ENCODE measurements around the gene AFP. TPM values are rescaled to one million over a fixed set of nuclear protein-coding genes. Genes with fewer than 3 reads are reported as not detected.

The AFP gene
- total RNA-seq, 1 experiment from 2014 or later = 4.9 TPM

DNA sequence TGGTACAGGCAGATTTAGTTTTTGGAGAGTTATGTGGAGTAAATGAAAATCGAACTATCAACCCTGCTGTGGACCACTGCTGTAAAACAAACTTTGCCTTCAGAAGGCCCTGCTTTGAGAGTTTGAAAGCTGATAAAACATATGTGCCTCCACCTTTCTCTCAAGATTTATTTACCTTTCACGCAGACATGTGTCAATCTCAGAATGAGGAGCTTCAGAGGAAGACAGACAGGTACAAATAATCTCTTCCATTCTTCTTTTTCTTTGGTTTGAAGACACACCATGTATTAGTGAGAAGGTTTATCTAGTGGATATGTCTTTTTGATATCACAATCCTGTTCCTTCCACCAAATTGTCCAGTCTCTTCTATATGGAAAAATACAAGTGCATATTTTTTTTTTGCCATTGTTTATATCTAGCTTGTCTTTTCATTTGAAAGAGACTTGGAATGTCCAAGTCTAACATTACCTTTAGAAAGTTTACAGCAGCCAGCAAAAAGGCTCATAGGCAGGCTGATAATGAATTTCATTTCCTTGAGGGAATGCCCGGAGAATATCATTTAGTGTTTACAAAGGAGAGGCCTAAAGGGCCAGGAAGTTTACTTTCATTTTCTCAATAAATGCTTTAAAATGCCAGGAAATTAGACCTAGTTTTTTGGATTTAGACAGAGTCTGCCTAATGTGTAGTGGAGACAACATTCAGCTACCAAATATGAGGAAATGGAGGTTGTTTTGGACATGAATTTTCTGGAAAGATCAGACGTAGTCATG lies 64.2 kb downstream of the AFP start:
- Histone ChIP-seq H3K56ac (ENCODE audit: insufficient read length, low read depth, low read length) (no peak overlapping the region), H4K8ac (replicated peaks; ENCODE audit: insufficient read length, low read depth, low read length) (no peak overlapping the region), H3K9ac (ENCODE audit: extremely low read depth, insufficient read length, low read length) (no peak overlapping the region), H2BK15ac (ENCODE audit: low read depth, low read length) (no peak overlapping the region), H2AFZ (ENCODE audit: low read length) (no peak overlapping the region), H3K79me2 (ENCODE audit: insufficient read depth, low read length) (no peaks in the 10 kb centered on the region), H3K18ac (ENCODE audit: insufficient read length, low read depth, low read length) (no peak overlapping the region), H4K20me1 (ENCODE audit: control insufficient read depth, insufficient read depth, insufficient read length) (no peaks in the 10 kb centered on the region), H4K5ac (ENCODE audit: insufficient read length, low read depth, low read length) (no peak overlapping the region), H3K14ac (ENCODE audit: insufficient read depth, low read length) (no peak overlapping the region), H3K4me2 (ENCODE audit: insufficient read depth, insufficient read length, low read length) (no peak overlapping the region), H3K4ac (ENCODE audit: low read depth, low read length) (no peak overlapping the region), H2AK5ac (ENCODE audit: insufficient read length, low read length) (no peak overlapping the region), H2BK20ac (ENCODE audit: low read depth, low read length, poor library complexity, severe bottlenecking) (no peak overlapping the region), H2BK120ac (ENCODE audit: low read depth, low read length, poor library complexity, severe bottlenecking) (no peak overlapping the region), H2BK12ac (ENCODE audit: insufficient read length, low read depth, low read length) (no peak overlapping the region), H3K4me1 (ENCODE audit: insufficient read depth, low read length) (no peaks in the 10 kb centered on the region), H3K27me3 (ENCODE audit: insufficient read depth, low read length) (no peaks in the 10 kb centered on the region), H3T11ph (ENCODE audit: low read length) (no peak overlapping the region), H3K79me1 (ENCODE audit: insufficient read depth, low read depth, low read length, poor library complexity, severe bottlenecking) (no peaks in the 10 kb centered on the region), H4K91ac (ENCODE audit: insufficient read length, low read depth, low read length) (no peak overlapping the region), H3K23ac (ENCODE audit: insufficient read length, low read depth, low read length) (no peak overlapping the region), H2BK5ac (ENCODE audit: insufficient read length, low read length) (no peak overlapping the region), H3K9me3 (ENCODE audit: control insufficient read depth, low read depth, low read length) (no peaks in the 10 kb centered on the region), H3K27ac (ENCODE audit: insufficient read length, low read depth, low read length) (no peak overlapping the region), H3K23me2 (ENCODE audit: insufficient read length, low read depth, low read length, poor library complexity, severe bottlenecking) (no peaks in the 10 kb centered on the region)
- Mint-ChIP-seq H3K4me1 (no peaks in the 10 kb centered on the region), H3K9me3 (no peaks in the 10 kb centered on the region), H3K27me3 (ENCODE audit: low read depth) (no peaks in the 10 kb centered on the region), H3K27ac (no peak overlapping the region), H3K36me3 (ENCODE audit: insufficient read depth in 1 of 3, low read depth in 3 of 3) (no peaks in the 10 kb centered on the region), H3K4me3 (no peak overlapping the region)
- DNase-seq = no peak
- no peak for TF ChIP-seq CTCF (conservative IDR thresholded peaks at IDR 0.05)
- no CpG with 5 or more reads among the region's 4 CpGs for WGBS (ENCODE audit: extremely low coverage, insufficient read length, low lambda C conversion rate)
